ENCODE results near the gene DPF1.

The DPF1 gene

GRCh38 chr19:38216785-38217641 is 7.0 kb downstream of the DPF1 start:
- no peak for DNase-seq

DNA sequence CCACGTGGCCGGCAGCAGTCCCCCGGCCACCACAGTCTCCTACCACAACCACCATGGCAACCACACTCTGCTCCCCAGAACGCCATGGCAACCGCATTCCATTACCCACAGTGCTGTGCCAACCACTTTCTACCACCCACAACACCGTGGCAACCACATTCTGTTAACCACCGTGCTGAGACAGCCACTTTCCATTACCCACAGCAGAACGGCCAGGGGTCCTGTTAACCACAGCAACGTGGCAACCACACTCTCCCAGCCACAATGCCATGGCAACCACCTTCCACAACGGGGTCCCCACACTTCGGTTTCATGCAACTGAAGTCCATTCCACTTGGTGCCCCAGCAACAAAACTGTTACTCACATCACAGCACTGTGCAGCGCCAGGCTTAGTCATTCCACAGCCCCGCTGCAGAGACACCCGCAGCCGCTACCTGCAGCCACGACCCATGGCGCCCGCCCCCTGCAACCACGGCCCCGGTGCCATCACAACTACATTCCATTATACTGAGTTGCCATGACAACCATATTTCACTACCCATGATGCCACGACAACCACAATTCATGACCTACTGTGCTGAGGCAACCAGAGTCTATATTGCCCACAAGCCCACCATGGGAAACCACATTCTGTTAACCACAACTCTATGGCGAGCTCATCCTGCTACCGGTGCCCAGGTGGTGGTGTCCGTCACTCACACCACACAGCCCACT is 10.0 kb downstream of the DPF1 start:
- no peak for DNase-seq

DNA sequence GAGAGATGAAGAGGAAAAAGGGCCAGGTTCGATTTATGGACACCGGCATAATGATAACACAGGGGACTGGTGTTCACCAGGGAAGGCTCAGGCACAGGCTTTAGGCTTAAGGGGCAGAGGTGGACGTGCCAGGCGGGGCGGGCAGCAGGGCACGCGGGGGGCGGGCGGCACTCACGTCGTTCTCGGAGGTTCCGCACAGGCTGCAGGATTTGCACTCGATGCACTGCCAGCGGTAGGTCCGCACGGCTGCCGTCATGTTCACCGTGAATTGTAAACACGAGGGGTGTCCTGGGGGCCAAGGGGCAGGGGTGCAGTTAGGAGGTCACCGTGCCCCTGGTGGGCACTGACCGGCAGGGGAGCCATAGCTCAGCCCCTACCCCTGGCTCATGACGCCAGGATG is 10.6 kb downstream of the DPF1 start:
- DNase-seq, result no peak

DNA sequence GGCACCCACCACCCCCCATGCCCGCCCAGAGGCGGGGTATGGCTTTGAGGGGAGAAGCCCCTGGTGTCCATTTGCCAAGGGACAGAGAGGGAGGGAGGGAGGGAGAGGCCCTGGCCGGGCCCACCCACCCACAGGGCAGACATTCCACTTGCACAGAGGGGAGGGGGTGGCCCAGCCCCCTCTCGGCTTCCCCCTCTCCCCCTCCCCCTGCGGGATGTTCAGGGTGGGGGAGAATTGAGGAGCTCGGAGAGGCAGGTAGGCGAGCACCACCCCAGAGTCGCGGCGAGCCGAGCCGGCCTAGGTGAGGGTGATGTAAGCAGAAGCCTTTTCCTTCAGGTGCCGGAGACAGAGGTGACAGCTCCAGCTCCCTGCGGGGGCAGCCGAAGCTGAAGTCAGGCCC is 12.3 kb downstream of the DPF1 start:
- DNase-seq, result no peak

DNA sequence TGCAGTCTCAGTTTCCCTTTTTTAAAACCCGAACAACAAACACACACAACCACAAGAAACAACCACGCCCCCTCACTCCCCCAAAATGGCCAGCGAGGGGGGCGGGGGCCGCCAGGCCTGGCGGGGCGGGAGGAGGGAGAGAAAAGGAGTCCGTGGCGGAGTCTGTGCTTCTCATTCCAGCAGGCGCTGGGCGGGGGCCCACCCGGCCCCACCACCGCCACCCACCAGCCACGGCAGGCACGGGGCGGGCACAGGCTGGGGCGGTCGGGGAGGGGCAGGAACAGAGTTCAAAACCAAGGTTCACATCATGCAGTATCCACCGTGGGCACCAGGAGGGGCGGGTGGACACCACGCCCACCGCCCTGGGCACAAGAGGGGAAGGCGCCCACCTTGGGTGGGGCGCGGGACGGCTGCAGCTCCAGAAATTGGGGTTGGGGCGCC is 12.9 kb downstream of the DPF1 start:
- DNase-seq, result no peak

- no peak for DNase-seq
These were observed 13.5 kb downstream of the DPF1 start for GRCh38 chr19:38210458-38210987.

- no peak for DNase-seq
These were observed 14.2 kb downstream of the DPF1 start for GRCh38 chr19:38209671-38210457.

DNA sequence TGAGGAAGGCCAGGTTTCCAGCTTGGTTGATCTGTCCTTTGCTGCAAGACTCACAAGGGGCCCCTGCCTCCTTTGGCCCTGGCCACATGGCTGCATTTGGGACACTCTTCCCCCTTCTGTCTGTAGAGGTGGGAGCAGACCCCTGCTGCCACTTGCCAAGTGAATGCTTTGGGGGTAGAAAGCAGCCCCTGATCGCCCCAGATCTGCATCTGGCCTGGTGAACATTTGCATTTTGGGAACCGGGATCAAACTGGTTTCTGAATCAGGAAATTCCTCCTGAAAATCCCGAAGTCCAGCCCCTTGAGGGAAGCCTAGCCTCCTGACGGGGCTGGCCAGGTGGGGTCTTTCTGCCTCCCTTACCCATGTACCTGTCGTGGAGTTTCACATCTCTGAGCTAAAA is 14.9 kb downstream of the DPF1 start:
- DNase-seq, result no peak

DNA sequence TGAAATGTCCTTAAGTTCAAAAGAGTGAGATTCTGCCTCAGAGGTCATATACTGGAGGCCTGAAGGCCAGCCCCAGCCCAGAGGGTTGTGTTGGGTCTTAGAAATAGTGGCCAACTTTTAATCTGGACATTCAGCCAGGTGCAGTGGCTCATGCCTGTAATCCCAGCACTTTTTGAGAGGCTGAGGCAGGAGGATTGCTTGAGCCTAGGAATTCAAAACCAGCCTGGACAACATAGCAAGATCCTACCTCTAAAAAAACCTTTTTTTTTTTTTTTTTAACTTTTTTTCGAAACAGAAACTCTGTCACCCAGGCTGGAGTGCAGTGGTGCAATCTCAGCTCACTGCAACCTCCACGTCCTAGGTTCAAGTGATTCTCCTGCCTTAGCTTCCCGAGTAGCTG is 15.5 kb downstream of the DPF1 start:
- no peak for DNase-seq

DNA sequence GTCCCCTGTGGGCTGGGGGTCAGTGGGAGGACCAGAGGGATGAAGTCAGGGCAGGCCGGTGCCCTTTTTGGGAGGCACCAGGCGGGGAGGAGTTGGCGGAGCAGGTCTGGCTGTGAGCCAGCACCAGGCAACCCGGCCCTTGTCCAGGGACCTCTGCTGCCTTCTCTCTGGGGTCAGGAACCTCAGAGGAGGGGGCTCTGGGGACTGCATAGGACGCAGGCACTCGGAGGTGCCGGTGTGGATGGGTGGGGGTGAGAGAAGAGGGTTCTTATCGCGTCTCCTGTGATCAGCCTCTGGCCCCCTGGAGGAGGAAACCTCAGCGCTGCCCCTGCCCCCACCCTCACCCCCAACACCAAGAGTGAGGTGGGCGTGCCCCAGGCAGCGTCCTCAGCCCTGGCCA is 16.5 kb downstream of the DPF1 start:
- DNase-seq, result no peak

GRCh38 chr19:38206928-38207327 is 17.1 kb downstream of the DPF1 start:
- no peak for DNase-seq

DNA sequence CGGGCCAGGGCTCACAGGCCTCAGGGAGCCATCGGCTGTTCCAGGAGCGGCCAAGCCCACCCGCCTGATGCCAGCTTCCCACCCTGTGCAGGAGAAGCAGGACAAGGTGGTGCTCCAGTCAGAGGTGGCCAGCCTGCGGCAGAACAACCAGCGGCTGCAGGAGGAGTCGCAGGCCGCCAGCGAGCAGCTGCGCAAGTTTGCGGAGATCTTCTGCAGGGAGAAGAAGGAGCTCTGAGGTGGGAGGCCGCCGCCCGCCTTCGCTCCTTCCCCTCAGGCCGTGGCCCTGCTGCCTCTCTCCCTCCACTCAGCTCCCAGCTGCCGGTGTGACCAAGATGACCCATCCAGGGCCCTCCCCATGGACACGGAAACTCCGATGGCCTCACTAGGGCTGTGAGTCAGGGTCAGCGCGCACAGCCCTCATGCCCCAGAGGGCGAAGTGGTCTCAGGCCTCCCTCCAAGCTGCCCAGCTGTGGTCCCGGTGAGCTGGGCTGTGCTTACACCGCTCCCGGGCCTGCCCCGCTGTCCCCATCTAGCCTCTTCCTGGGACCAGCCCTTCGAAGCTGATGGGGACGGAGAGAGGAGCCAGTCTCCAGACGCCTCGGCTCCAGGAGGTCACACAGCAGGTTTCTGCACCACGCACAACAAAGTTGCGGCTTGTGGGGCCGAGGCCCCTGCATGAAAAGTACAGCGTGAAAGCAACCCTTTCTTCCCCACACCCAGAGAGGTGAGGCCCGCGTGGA is 17.8 kb downstream of the DPF1 start:
- DNase-seq, result no peak

DNA sequence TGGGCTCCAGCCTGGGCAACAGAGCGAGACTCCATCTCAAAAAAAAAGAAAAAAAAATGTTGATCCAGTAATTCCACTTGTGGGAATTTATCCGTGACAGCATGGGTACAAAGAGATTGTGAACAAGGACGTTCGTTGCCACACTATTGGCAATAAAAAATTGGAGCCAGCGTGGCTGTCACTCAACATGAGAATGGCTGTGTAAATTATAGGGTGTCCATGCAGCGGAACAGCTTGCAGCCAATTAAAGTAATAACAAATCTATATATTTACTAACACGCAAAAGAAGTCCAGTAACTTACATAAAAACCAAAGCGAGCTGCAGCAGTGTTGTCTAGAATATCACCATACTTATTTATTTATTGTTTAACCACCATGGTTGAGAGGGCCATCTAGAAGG is 19.3 kb downstream of the DPF1 start:
- DNase-seq, result no peak

- DNase-seq, result no peak
These were observed 19.9 kb downstream of the DPF1 start for GRCh38 chr19:38204096-38204495.

GRCh38 chr19:38203197-38203596 is 20.8 kb downstream of the DPF1 start:
- DNase-seq, result no peak

- DNase-seq, result no peak
These were observed 21.5 kb downstream of the DPF1 start for GRCh38 chr19:38202504-38202903.

DNA sequence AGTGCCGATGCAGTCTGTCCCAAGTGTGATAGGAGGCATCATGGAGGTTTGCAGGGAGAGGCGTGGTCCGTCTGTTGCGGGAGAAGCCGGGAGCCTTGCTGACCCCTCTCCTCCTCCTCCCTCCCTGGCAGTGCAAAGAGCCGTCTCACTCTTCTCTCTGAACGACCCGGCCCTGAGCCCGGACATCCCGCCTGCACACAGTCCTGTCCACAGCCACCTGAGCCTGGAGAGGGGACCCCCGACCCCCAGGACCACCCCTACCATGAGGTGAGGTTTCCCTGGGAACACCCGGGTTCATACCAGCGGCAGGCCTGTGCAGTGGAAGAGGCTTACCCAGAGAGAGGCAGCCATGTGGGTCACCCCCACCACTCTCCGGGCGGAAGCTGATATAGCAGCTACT is 22.3 kb downstream of the DPF1 start:
- no peak for DNase-seq

- no peak for DNase-seq
These were observed 24.7 kb downstream of the DPF1 start for GRCh38 chr19:38199340-38199739.

GRCh38 chr19:38197937-38198704 is 25.9 kb downstream of the DPF1 start:
- no peak for DNase-seq

GRCh38 chr19:38196948-38197656 is 26.9 kb downstream of the DPF1 start:
- DNase-seq, result no peak

DNA sequence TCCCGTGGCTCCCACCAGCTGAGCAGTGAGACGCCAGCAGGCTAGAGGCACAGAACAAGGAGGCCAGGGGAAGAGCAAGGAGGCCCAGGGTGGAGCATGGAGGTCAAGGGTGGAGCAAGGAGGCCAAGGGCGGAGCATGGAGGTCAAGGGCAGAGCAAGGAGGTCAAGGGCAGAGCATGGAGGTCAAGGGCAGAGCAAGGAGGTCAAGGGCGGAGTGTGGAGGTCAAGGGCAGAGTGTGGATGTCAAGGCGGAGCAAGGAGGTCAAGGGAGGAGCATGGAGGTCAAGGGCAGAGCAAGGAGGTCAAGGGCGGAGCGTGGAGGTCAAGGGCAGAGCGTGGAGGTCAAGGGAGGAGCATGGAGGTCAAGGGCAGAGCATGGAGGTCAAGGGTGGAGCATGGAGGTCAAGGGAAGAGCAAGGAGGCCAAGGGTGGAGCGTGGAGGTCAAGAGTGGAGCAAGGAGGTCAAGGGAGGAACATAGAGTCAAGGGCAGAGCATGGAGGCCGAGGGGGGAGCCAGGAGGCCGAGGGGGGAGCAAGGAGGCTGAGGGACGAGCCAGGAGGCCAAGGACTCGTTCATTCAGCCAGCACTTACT is 27.7 kb downstream of the DPF1 start:
- no peak for DNase-seq
